Central memory CD8-positive, alpha-beta T cell (primary cell): ENCODE results near the gene BABAM1.

Source experiments
- ATAC-seq: fragments of 150-1000 bp; cut with Tn5 transposase; replicated peaks from 2 replicates; pipeline ENCODE4 v1.10.0; 2022; ENCODE audit warnings: mild to moderate bottlenecking, moderate FRiP score, moderate number of reproducible peaks; ENCODE audit not compliant: poor library complexity, severe bottlenecking; ENCODE audit errors: extremely low read depth
- DNase-seq, 2 donors: peaks; one replicate each; pipeline ENCODE4 v3.0.0; 2021; ENCODE audit warnings: low spot score in 2 of 2
- H3K27ac Mint-ChIP-seq: one replicate; pipeline ENCODE4 v1.8.0; 2022; ENCODE audit warnings: low read depth, mild to moderate bottlenecking, moderate library complexity, mixed read lengths
- H3K27me3 Mint-ChIP-seq: one replicate; pipeline ENCODE4 v1.8.0; 2022; ENCODE audit warnings: mixed read lengths
- H3K36me3 Mint-ChIP-seq: one replicate; pipeline ENCODE4 v1.8.0; 2022; ENCODE audit warnings: mild to moderate bottlenecking, moderate library complexity, mixed read lengths; ENCODE audit not compliant: insufficient read depth
- H3K4me1 Mint-ChIP-seq: one replicate; pipeline ENCODE4 v1.8.0; 2022; ENCODE audit warnings: mixed read lengths
- H3K4me3 Mint-ChIP-seq: one replicate; pipeline ENCODE4 v1.8.0; 2022; ENCODE audit warnings: mild to moderate bottlenecking, moderate library complexity, mixed read lengths
- H3K9me3 Mint-ChIP-seq: one replicate; pipeline ENCODE4 v1.8.0; 2022; ENCODE audit warnings: mixed read lengths

Gene BABAM1

DNA sequence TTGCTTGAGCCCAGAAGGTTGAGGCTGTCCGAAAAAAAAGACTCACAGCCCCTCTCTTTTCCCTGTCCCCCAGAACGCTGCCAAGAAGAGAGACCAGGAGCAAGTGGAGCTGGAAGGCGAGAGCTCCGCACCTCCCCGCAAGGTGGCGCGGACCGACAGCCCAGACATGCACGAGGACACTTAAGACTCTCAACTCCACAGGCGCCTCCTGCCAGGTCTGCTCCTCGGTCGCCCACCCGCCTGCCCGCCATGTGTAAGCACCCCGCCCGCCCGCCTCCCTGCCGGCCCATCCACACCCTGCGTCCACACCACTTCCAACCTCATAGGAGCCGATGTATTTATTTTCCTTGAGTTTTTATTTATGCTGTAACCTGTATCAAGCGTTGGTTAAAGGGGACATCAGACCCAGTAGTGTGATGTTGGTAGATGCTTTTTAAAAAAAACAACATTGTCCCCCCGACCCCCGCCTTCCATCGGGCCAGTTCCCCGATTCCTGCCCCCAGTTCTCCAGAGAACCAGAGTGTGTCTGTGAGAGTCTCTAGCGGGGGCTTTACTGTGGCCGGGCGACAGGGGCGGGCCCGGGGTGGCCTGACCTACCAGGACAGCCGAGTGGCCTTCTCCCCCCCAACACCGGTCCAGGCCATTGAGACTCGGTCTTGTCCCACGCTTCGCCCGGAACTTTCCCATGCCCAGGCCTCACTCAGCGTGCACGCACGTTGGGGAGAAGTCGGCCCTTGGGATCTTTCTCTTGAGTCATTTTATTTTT lies 52.4 kb downstream of the BABAM1 start:
- Mint-ChIP-seq H3K4me1 (peaks cover 13% of the 10 kb centered on the region), H3K27ac (no peak overlapping the region), H3K36me3 (peaks cover 33% of the 10 kb centered on the region), H3K4me3 (no peak overlapping the region), H3K27me3 (no peaks in the 10 kb centered on the region), H3K9me3 (no peaks in the 10 kb centered on the region)
- no peak for DNase-seq
- ATAC-seq, result no peak

DNA sequence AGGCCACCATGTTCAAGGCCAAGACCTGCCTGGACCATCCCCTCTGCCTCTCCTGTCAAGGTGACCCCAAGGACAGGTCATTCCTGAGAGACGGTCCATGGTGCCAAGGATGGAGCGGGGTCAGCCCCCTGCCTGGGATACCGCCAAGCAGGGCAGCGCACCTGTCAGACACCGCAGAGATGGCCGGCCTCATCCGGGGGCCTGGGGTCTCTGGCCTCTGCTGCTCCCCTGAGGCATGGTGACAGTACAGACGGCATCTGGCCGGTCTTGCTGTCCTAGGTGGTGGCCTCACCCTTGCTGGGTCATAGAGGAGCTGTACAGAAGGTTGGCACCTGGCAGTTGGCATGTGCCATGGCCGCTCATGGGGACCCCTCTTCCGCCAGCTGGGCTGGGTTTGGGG lies 53.2 kb downstream of the BABAM1 start:
- Mint-ChIP-seq H3K4me3 (no peak overlapping the region), H3K27ac (no peak overlapping the region), H3K27me3 (no peaks in the 10 kb centered on the region), H3K9me3 (no peaks in the 10 kb centered on the region), H3K36me3 (peaks cover 33% of the 10 kb centered on the region), H3K4me1 (peaks cover 13% of the 10 kb centered on the region)
- no peak for ATAC-seq
- DNase-seq, result no peak

DNA sequence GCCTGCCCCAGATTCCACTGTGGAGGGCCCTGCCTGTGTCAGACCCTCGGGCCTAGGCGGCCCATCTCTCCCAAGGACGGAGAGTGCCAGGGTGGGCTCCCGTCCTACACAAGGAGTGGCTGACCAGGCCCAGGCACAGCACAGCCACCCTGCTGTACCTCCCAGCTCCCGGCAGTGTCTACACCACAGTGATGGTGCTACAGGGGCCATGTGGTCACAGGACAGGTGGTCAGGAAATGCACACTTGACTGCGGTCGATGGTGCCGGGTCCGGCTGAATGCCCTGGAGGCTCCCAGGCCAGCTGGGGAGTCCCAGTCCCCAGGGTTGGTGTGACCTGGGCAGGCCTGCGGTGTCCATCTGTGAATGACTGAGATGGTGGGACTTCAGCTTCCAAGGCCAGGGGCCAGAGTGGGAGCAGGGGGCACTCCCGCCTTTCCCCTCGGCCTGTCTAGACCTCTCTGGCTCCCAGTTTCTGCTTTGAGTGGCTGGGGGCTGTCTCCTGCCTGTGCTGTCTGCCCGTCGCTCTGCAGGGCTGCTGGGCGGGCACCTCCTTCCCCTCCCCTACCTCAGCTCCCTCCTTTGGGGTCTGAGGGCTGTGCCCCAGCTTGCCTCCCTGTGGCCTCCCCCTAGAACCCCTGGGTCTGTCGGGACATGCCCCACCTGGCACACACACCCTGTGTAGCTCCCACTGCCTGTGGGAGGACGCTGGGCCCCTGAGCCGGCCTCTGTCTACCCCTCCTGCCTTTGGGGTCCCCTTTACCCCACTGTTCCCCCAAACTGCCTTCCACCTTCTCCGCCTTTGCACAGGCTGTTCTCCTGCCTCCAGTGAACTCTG lies 54.6 kb downstream of the BABAM1 start:
- no peak overlapping the region for H3K27ac Mint-ChIP-seq
- no peaks in the 10 kb centered on the region for H3K9me3 Mint-ChIP-seq
- no peak for ATAC-seq
- H3K36me3 Mint-ChIP-seq, result peaks cover 25% of the 10 kb centered on the region
- DNase-seq, result no peak
- H3K4me3 Mint-ChIP-seq, result peak overlapping the region; percentile 35
- H3K4me1 Mint-ChIP-seq, result peaks cover 7% of the 10 kb centered on the region
- H3K27me3 Mint-ChIP-seq, result no peaks in the 10 kb centered on the region

DNA sequence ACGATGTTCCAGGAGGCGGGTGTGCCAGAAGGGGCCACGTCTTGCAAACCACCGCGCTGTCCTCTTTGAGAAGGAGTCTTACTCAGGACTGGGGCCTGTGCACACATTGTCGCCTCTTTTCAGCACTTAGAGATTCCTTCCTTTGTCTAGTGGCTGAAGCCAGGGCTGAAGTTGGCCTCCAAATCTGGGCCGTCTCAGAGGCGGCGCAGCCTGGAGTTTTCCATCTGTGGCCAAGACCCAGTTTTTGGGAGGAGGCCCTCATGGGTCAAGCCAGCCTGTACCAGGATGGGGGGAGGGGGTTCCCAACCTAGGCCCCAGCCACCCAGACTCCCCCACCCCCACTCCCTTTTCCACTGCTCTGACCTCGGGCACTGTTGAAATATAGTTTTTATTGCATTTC lies 55.6 kb downstream of the BABAM1 start:
- peaks cover 7% of the 10 kb centered on the region for H3K4me1 Mint-ChIP-seq
- no peak overlapping the region for H3K4me3 Mint-ChIP-seq
- no peaks in the 10 kb centered on the region for H3K9me3 Mint-ChIP-seq
- no peaks in the 10 kb centered on the region for H3K27me3 Mint-ChIP-seq
- DNase-seq, result no peak
- no peak for ATAC-seq
- H3K36me3 Mint-ChIP-seq, result peaks cover 21% of the 10 kb centered on the region
- H3K27ac Mint-ChIP-seq, result peak overlapping the region; percentile 64

DNA sequence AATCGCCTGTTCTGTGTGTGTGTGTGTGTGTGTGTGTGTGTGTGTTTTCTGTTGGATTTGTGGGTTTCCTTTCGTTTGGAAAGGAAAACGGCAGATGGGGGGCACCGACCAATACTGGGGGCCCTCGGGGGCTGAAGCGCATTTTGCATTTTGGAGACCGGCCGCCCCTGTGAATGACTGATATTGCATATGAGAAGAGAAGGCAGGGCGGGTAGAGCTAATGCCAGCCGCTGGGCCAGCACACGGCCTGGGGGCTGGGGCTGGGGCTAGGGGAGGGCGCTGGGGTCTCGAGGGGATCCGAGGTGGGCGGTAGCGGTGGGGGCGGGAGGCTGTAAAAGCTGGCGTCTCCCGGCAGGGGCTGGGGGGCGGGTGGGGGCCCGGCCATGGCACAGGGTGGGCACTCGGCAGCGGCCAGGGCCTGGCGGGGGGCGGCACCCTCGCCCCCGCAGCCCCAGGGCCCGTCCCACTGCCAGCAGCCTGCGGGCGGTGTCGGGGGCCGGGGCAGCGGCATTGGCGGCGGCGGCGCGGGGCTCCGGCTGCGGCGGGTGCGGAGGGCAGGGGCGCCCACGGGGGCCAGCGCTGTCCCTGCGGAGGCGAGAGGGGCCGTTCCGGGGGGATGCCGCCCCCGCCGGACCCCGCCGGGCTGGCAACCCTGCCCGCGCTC lies 56.2 kb downstream of the BABAM1 start:
- Mint-ChIP-seq H3K9me3 (no peaks in the 10 kb centered on the region), H3K4me3 (no peak overlapping the region), H3K27me3 (no peaks in the 10 kb centered on the region), H3K4me1 (peaks cover 7% of the 10 kb centered on the region), H3K27ac (peak overlapping the region; percentile 64), H3K36me3 (peaks cover 20% of the 10 kb centered on the region)
- DNase-seq (no peak), ATAC-seq (no peak)

DNA sequence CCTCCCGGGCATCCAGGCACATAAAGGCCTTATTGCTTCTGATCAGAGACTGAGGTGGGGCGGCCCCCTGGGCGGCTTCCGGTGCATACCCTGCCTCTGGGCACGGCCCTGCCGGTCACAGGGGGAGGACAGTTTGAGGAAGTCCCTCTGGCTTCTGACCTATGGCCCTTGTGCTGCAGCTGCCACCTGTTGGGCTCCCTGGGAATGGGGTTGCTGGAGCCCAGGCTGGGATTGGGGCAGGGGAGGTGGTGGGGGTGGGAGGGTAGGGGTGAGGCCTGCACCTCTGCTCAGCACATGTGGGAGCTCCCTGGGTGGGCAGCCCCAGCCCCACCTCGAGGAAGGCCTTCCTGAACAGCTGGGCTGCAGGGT lies 56.7 kb downstream of the BABAM1 start:
- DNase-seq (no peak), ATAC-seq (no peak)
- H3K36me3 Mint-ChIP-seq, result peaks cover 20% of the 10 kb centered on the region
- H3K9me3 Mint-ChIP-seq, result no peaks in the 10 kb centered on the region
- H3K27me3 Mint-ChIP-seq, result no peaks in the 10 kb centered on the region
- H3K4me3 Mint-ChIP-seq, result no peak overlapping the region
- H3K4me1 Mint-ChIP-seq, result peaks cover 7% of the 10 kb centered on the region
- no peak overlapping the region for H3K27ac Mint-ChIP-seq

DNA sequence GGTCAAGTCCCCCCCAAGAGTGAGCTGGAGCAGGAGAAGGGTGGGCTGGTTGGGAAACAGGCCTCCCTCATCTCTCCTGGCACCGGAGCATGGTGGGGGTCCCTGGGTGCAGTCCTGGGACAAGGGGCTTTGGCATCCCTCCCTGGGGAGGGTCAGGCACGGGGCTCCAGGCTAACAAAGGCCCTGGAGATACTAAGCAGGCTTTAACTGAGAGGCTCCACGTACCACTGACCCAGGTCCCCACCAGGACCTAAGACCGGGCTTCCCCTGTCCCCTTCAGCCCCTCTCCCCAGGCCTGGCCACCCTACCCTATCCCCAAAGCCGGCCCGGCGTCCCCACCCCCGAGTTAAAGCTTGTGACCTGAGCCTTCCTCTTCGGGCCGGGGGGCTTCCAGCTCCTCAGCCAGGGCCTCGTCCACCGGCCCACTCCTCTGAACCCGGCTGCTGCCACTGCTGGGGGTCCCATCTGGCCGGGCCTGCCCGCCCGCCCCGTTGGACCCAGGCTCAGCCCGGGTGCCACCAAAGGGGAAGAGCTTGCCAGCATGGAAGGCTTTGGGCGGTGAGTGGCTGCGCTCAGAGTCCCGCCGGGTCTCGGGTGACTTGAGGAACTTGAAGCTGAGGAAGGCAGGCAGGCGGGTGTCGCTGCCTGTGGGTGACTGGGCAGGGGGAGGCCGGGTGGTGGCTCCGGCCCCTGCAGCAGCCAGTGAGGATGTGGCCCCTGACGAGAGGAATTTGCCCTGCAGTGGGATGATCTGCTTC lies 57.3 kb downstream of the BABAM1 start:
- ATAC-seq, result no peak
- no peak for DNase-seq
- H3K4me3 Mint-ChIP-seq, result no peak overlapping the region

DNA sequence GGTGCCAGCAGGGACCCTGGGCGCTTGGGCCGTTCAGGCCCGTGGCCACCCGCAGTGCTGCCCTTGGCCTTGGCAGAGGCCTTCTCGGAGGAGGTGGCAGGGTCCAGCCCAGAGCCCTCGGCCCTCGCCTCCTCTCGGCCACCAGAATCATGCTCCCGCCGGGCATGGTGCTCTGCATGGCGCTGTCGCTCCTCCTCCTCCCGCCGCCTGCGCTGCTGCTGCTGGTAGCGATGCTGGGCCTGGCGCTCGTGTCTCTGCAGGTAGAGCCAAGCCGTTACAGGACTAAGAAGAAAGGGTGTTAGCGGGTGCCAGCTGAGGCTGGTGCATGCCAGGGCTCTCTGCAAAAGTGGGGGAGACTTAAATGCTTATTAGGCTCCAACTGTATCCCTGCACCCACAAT lies 57.9 kb downstream of the BABAM1 start:
- no peaks in the 10 kb centered on the region for H3K9me3 Mint-ChIP-seq
- no peaks in the 10 kb centered on the region for H3K27me3 Mint-ChIP-seq
- no peak overlapping the region for H3K27ac Mint-ChIP-seq
- no peak overlapping the region for H3K4me3 Mint-ChIP-seq
- H3K36me3 Mint-ChIP-seq, result peaks cover 10% of the 10 kb centered on the region
- DNase-seq (no peak), ATAC-seq (no peak)
- H3K4me1 Mint-ChIP-seq, result peaks cover 12% of the 10 kb centered on the region

More for the DNA sequence above, 57.3 kb downstream of the BABAM1 start:
- Mint-ChIP-seq H3K27me3 (no peaks in the 10 kb centered on the region), H3K36me3 (peaks cover 15% of the 10 kb centered on the region), H3K9me3 (no peaks in the 10 kb centered on the region), H3K27ac (no peak overlapping the region), H3K4me1 (peaks cover 12% of the 10 kb centered on the region)

DNA sequence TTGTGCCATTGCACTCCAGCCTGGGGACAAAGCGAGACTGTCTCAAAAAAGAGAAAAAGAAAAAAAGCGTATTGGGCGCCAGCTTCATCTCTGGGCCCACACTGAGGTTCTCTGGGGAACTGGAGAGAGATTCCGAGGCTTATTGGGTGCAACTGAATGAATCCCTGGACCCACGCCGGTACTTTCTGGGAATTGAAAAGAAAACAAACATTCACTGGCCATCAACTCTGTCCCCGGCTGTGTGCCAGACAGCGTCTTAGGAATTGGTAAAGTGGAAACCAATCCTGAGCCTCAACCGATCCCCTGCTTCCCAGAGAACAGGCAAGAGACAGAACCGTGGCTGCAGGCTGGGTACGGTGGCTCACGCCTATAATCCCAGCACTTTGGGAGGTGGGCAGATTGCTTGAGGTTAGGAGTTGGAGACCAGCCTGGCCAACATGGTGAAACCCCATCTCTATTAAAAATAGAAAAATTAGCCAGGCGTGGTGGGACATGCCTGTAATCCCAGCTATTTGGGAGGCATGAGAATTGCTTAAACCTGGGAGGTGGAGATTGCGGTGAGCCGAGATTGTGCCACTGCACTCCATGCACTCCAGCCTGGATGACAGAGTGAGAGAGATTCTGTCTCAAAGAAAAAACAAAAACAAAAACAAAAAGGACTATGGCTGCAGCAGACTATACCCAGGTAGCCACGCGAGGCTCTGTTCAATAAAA lies 58.8 kb downstream of the BABAM1 start:
- DNase-seq, result no peak
- Mint-ChIP-seq H3K4me1 (peaks cover 12% of the 10 kb centered on the region), H3K9me3 (no peaks in the 10 kb centered on the region), H3K36me3 (peaks cover 2% of the 10 kb centered on the region), H3K27ac (no peak overlapping the region), H3K27me3 (no peaks in the 10 kb centered on the region), H3K4me3 (no peak overlapping the region)
- no peak for ATAC-seq

DNA sequence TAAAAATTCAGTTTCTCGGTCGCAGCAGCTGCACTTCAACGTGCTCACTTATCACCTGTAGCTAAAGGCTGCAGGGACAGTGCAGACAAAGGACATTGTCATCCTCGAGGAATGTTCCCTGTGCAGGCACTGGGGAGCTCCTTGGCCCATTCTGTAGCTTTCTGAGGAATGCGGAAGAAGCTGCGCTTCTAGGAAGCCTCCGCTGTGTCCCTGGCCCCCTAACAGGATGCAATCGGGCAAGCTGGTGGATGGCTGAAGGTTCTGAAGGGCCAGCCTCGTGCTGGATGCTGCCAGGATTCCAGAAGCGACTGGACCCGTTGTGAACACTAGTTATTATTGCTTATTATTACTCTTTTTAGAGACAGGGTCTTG lies 59.3 kb downstream of the BABAM1 start:
- Mint-ChIP-seq H3K36me3 (peaks cover 2% of the 10 kb centered on the region), H3K4me1 (peaks cover 12% of the 10 kb centered on the region), H3K4me3 (peak overlapping the region; percentile 36), H3K9me3 (no peaks in the 10 kb centered on the region), H3K27me3 (no peaks in the 10 kb centered on the region), H3K27ac (no peak overlapping the region)
- no peak for DNase-seq
- no peak for ATAC-seq

DNA sequence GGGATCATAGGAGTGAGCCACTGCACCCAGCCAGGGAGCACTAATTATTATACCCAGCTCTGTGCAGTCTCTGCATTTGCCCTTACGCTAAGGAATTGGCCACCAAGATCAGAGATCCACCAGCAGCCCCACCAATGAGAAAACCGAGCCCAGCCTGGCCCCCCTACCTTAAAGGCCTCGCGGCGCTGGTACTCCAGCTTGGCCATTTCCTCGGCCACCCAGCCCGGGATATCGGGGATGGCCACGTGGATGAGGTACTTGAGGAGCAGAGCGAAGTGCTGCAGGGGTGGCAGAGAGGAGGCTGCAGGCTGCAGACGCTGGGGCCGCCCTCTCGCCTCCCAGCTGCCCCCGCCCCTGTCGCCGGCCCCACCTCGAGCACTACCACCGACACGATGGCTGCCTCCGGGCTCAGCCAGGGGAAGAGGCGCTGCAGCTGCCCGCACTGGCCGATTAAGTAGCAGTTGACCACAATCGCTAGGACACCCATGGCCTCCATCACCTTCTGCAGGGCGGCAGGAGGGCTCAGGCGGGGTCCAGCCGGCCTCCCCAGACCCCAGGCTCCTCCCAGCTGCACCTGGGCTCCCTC lies 59.9 kb downstream of the BABAM1 start:
- H3K27ac Mint-ChIP-seq, result no peak overlapping the region
- ATAC-seq (no peak), DNase-seq (no peak)
- no peaks in the 10 kb centered on the region for H3K9me3 Mint-ChIP-seq
- H3K36me3 Mint-ChIP-seq, result peaks cover 2% of the 10 kb centered on the region
- peaks cover 12% of the 10 kb centered on the region for H3K4me1 Mint-ChIP-seq
- H3K27me3 Mint-ChIP-seq, result no peaks in the 10 kb centered on the region
- peak overlapping the region; percentile 36 for H3K4me3 Mint-ChIP-seq
